ENCODE results near the gene FAM110C.

DNA sequence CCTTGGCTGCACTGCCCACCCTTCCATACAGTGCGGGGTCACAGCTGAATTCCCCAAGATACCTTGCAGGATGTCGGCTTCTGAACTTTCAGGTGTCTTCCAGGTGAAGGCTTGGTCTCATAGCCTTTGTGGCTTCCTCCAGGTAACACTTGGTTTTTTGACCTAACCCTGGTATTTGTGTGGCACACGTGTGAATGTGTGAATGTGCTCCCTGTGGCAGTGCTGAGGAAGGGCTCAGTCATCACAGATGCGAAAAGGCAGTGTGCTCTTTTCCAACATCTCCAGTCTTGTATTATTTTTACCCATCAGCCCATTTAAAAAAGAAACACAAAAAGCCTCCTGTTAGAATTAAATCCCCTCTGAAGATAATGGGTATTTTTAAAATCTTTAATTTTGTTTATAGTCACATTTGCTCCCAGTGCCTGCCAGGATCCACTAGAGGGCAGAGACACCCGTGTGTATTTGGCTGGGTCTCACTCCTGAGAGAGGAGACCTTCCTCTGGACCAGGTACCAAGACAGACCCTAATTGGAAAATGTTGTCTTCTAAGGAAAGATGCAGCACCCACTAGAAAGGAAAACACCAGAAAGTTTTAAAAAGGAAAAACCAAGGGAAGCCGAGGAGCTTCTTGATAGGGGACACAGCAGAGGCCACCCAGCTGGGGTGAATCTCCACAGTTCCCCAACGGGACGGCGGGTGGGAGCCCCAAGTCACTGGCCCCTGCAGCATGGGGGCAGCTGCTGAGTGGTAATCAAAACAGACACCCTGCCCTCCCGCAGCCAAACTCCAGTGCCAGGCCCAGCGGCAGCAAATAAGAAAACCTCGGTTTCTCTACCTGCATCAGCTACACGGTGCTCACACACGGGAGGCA, 27.7 kb downstream of the FAM110C start:
- TF ChIP-seq, protein P1, sequence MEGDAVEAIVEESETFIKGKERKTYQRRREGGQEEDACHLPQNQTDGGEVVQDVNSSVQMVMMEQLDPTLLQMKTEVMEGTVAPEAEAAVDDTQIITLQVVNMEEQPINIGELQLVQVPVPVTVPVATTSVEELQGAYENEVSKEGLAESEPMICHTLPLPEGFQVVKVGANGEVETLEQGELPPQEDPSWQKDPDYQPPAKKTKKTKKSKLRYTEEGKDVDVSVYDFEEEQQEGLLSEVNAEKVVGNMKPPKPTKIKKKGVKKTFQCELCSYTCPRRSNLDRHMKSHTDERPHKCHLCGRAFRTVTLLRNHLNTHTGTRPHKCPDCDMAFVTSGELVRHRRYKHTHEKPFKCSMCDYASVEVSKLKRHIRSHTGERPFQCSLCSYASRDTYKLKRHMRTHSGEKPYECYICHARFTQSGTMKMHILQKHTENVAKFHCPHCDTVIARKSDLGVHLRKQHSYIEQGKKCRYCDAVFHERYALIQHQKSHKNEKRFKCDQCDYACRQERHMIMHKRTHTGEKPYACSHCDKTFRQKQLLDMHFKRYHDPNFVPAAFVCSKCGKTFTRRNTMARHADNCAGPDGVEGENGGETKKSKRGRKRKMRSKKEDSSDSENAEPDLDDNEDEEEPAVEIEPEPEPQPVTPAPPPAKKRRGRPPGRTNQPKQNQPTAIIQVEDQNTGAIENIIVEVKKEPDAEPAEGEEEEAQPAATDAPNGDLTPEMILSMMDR (IDR thresholded peaks at IDR 0.05), result peak in 5 of 6 experiments; percentile 34 to 61 (median 47)
- TF ChIP-seq POLR2A (IDR thresholded peaks at IDR 0.05), result no peak
